ENCODE results near the gene CAMK1D.

- TF ChIP-seq CTCF (conservative IDR thresholded peaks at IDR 0.05; ENCODE audit: low read depth in 2 of 2), result peak; percentile 11 to 36; a peak in 2 of 4 replicates
- no peak for TF ChIP-seq REST (IDR thresholded peaks at IDR 0.05; ENCODE audit: unreplicated experiment)
- no peak for TF ChIP-seq EZH2 (IDR thresholded peaks at IDR 0.05; ENCODE audit: low read depth, unreplicated experiment)
- TF ChIP-seq EZH2phosphoT487 (IDR thresholded peaks at IDR 0.05; ENCODE audit: unreplicated experiment), result no peak
- TF ChIP-seq NANOG (IDR thresholded peaks at IDR 0.05; ENCODE audit: borderline replicate concordance), result no peak
- no peak; the same call in 1 of the 2 replicates for TF ChIP-seq POLR2AphosphoS5 (IDR thresholded peaks at IDR 0.05; ENCODE audit: low read depth)
- TF ChIP-seq CREB1 (CRISPR knock-in tag; IDR thresholded peaks at IDR 0.05; ENCODE audit: low read depth), result no peak
These were observed at the start of gene CAMK1D for GRCh38 chr10:12348870-12349628.
